ENCODE data around the gene ERMARD. TPM values are rescaled to one million over a fixed set of nuclear protein-coding genes. Genes with fewer than 3 reads are reported as not detected.

Gene ERMARD
- total RNA-seq, 2 experiments from 2014 or later = 28.7 to 33.0 TPM

DNA sequence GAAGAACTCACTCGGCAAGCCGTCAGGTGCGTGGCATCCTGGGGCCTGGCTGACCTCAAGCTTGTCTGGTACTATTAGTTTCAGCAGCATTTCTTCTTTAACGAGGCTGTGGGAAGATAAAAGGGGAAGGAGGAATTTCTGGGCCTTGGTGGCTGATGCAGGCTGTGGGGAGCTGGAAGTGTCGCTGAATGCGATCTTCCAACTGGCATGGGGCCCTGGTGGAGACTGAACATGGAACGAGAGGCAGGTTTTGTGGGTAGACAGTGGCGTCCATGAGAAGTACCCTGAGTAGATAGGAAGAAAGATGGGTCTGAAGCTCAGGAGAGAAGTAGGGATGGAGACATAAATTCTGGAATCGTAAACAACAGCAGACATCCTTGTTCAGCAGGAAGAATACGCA, 23.9 kb downstream of the ERMARD start:
- Mint-ChIP-seq H3K27ac (peak overlapping the region; percentile 22), H3K4me3 (no peak overlapping the region), H3K36me3 (ENCODE audit: low read depth) (peaks cover 30% of the 10 kb centered on the region), H3K27me3 (ENCODE audit: low read depth) (no peaks in the 10 kb centered on the region), H3K9me3 (ENCODE audit: insufficient read depth) (no peaks in the 10 kb centered on the region), H3K4me1 (ENCODE audit: low read depth) (peaks cover 3% of the 10 kb centered on the region)
- POLR2A ChIA-PET = no interaction called here
- CTCF ChIA-PET = interaction anchor here (1.4 to 1.9 kb wide), 2 partner anchors 15 to 56 kb away, joined by 3 to 6 read pairs; no protein-coding TSS in a partner anchor
- no peak for ATAC-seq
- no peak for DNase-seq

- DNase-seq = peak; percentile 17
- ATAC-seq = no peak
- Mint-ChIP-seq H3K27me3 (ENCODE audit: low read depth) (no peaks in the 10 kb centered on the region), H3K4me3 (no peak overlapping the region), H3K36me3 (ENCODE audit: low read depth) (peaks cover 39% of the 10 kb centered on the region), H3K4me1 (ENCODE audit: low read depth) (peaks cover 3% of the 10 kb centered on the region), H3K27ac (no peak overlapping the region), H3K9me3 (ENCODE audit: insufficient read depth) (no peaks in the 10 kb centered on the region)
- POLR2A ChIA-PET = no interaction called here
- CTCF ChIA-PET = interaction anchor here (1.4 kb wide), 1 partner anchor 55 kb away, joined by 3 read pairs; no protein-coding TSS in a partner anchor
Observed at GRCh38 chr6:169776379-169776778, 25.0 kb downstream of the ERMARD start.

DNA sequence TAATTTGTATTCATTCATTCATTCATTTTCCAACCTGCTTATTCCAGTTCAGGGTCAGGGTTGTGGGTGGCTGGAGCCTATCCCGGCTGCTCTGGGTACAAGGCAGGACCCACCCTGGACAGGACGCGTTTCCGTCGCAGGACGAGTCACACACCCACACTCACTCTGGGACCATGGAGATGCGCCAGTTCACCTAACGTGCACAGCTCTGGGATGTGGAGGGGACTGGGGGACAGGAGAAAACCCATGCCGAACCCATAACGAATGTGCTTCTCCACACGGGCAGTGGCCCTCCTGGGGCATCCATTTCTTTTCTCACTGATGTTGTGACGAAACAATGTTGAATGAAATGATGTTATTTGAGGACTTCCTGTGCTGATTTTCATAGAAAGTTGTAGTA, 26.5 kb downstream of the ERMARD start:
- Mint-ChIP-seq H3K4me1 (ENCODE audit: low read depth) (peaks cover 3% of the 10 kb centered on the region), H3K27me3 (ENCODE audit: low read depth) (no peaks in the 10 kb centered on the region), H3K9me3 (ENCODE audit: insufficient read depth) (no peaks in the 10 kb centered on the region), H3K4me3 (no peak overlapping the region), H3K27ac (no peak overlapping the region), H3K36me3 (ENCODE audit: low read depth) (peaks cover 36% of the 10 kb centered on the region)
- DNase-seq = peak; percentile 16
- POLR2A ChIA-PET = no interaction called here
- ATAC-seq = no peak
- CTCF ChIA-PET = no interaction called here

DNA sequence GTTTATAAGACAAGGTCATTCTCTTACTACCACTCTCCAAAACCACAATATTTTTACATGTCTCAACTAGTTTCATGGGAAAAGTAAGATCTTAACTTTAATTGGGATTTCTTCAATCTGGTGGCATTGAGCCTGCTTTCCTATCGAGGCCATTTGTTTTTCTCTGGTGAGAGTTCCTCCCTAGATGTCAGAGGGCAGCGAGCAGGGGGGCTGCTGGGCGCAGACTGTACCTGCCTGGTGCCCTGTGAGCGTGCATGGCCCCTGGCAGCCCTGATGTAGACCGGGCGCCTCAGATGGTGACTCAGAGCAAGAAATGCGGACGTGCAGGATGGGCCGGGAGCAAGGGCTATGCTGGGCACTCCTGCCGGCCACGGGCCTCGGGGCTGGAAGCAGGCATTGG, 27.2 kb downstream of the ERMARD start:
- no peaks in the 10 kb centered on the region for H3K9me3 Mint-ChIP-seq (ENCODE audit: insufficient read depth)
- ATAC-seq = no peak
- DNase-seq = peak; percentile 7
- ChIA-PET POLR2A (no interaction called here), CTCF (no interaction called here)
- H3K4me1 Mint-ChIP-seq (ENCODE audit: low read depth) = peaks cover 3% of the 10 kb centered on the region
- no peak overlapping the region for H3K27ac Mint-ChIP-seq
- no peak overlapping the region for H3K4me3 Mint-ChIP-seq
- peaks cover 41% of the 10 kb centered on the region for H3K36me3 Mint-ChIP-seq (ENCODE audit: low read depth)
- H3K27me3 Mint-ChIP-seq (ENCODE audit: low read depth) = no peaks in the 10 kb centered on the region

DNA sequence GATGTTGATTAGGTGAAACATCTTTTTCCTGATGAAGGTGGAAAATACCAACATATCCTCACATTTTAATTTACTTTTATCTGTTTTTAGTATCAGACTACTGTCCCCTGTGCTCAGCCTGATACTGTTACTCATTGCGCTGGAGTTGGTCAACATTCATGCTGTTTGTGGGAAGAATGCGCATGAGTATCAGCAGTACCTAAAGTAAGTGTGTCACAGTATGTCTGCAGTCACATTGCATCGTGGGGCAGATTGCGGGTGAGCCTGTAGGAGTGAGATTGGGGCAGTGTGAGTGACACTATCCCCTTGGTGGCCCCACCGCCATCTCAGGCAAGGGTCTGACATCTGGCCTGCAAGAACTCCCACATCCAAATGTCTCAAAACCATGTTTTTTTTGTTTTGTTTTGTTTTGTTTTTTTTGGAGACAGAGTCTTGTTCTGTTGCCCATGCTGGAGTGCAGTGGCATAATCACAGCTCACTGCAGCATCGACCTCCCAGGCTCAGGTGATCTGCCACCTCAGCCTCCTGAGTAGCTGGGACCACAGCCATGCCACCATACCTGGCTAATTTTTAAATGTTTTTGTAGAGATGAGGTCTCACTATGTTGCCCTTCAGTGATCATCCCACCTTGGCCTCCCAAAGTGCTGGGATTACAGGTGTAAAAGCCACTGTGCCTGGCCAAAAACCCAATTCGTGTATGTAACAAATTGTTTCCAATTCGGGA, 27.8 kb downstream of the ERMARD start:
- Mint-ChIP-seq H3K27ac (no peak overlapping the region), H3K4me1 (ENCODE audit: low read depth) (no peaks in the 10 kb centered on the region), H3K36me3 (ENCODE audit: low read depth) (peaks cover 42% of the 10 kb centered on the region), H3K4me3 (no peak overlapping the region), H3K9me3 (ENCODE audit: insufficient read depth) (no peaks in the 10 kb centered on the region), H3K27me3 (ENCODE audit: low read depth) (no peaks in the 10 kb centered on the region)
- ATAC-seq = no peak
- peak; percentile 12 for DNase-seq
- ChIA-PET CTCF (interaction anchor here (1.0 kb wide), 1 partner anchor 26 kb away, joined by 3 read pairs; no protein-coding TSS in a partner anchor), POLR2A (no interaction called here)

DNA sequence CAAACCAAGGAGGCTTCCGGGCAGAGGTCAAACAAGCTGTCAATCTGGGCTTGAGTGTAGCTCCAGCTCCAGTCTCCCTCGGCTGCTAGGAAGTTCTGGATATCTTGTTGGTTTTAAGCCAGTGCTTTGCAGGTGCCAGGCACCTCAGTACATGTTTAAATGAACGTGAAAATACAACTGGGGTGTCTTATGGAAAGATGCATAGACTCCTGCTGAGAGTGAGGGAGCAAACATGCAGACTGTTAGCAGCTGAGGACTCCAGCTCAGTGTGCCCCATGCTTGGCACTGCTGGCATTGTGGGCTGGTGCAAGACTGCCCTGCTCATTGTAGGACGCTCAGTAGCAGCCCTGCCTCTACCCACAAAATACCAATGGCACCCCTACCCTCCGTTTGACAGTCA, 28.5 kb downstream of the ERMARD start:
- no peaks in the 10 kb centered on the region for H3K27me3 Mint-ChIP-seq (ENCODE audit: low read depth)
- CTCF ChIA-PET = interaction anchor here (1.0 to 2.1 kb wide), 2 partner anchors 10 to 26 kb away, joined by 3 to 11 read pairs; no protein-coding TSS in a partner anchor

DNA sequence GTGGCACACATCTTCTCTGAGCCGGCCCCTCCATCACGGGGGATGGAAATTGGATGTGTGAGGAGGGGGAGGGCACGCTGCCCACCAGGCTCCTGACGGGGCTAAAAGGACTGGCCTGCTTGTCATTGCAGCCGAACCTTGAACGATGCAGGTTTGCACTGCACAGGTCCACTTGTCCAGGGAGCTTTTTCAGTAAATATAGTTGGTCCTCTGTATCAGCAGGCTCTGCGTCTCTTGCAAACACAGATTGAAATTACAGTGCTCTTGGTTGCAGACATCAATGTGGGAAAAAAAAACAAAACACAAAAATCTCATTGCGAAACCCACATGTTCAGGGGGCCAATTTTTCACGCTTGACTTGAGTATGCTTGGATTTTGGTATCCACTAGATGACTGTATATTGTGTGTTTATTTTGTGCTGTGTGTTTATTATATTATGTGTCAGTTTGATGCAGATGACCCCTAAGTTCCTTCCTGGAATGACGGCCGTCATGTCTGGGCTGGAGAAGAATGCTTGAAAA, 29.2 kb downstream of the ERMARD start:
- no peaks in the 10 kb centered on the region for H3K27me3 Mint-ChIP-seq (ENCODE audit: low read depth)
- no peak for DNase-seq
- ATAC-seq = no peak
- CTCF ChIA-PET = interaction anchor here (1.0 to 2.1 kb wide), 2 partner anchors 9 to 25 kb away, joined by 3 to 11 read pairs; no protein-coding TSS in a partner anchor
- H3K4me3 Mint-ChIP-seq = no peak overlapping the region
- H3K36me3 Mint-ChIP-seq (ENCODE audit: low read depth) = peaks cover 38% of the 10 kb centered on the region
- POLR2A ChIA-PET = no interaction called here
- no peaks in the 10 kb centered on the region for H3K4me1 Mint-ChIP-seq (ENCODE audit: low read depth)
- no peak overlapping the region for H3K27ac Mint-ChIP-seq
- no peaks in the 10 kb centered on the region for H3K9me3 Mint-ChIP-seq (ENCODE audit: insufficient read depth)

More for the DNA sequence above, 28.5 kb downstream of the ERMARD start:
- DNase-seq (no peak), ATAC-seq (no peak)
- no peak overlapping the region for H3K4me3 Mint-ChIP-seq
- H3K27ac Mint-ChIP-seq = no peak overlapping the region
- POLR2A ChIA-PET = no interaction called here
- H3K36me3 Mint-ChIP-seq (ENCODE audit: low read depth) = peaks cover 43% of the 10 kb centered on the region
- no peaks in the 10 kb centered on the region for H3K4me1 Mint-ChIP-seq (ENCODE audit: low read depth)
- no peaks in the 10 kb centered on the region for H3K9me3 Mint-ChIP-seq (ENCODE audit: insufficient read depth)

GRCh38 chr6:169782966-169783365, 31.5 kb downstream of the ERMARD start:
- Mint-ChIP-seq H3K27me3 (ENCODE audit: low read depth) (no peaks in the 10 kb centered on the region), H3K4me3 (no peak overlapping the region), H3K27ac (no peak overlapping the region), H3K36me3 (ENCODE audit: low read depth) (peaks cover 30% of the 10 kb centered on the region), H3K4me1 (ENCODE audit: low read depth) (no peaks in the 10 kb centered on the region), H3K9me3 (ENCODE audit: insufficient read depth) (no peaks in the 10 kb centered on the region)
- CTCF ChIA-PET = no interaction called here
- ATAC-seq (no peak), DNase-seq (no peak)
- POLR2A ChIA-PET = interaction anchor here (1.5 kb wide), 1 partner anchor 21 kb away, joined by 4 read pairs; no protein-coding TSS in a partner anchor

DNA sequence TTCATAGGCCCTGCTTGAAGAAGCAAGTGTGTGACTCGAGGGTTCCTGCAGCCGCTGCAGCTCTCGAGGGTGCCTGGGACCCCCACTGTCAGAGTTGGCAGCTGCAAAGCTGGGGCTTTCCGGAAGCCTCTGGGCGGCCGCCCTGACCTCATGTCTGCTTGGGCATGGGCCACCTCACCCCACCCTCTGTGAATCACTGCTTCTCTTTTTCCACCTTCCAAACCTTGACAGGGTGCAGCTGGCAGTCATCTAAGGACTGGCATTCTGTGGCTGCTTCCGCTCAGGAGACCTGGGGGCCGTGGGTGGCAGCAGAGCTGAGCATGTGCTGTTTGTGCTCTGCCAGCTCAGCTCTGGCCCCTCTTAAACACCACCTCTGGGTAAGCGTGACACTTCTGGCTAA, 32.0 kb downstream of the ERMARD start:
- H3K4me1 Mint-ChIP-seq (ENCODE audit: low read depth) = no peaks in the 10 kb centered on the region
- H3K27me3 Mint-ChIP-seq (ENCODE audit: low read depth) = no peaks in the 10 kb centered on the region
- ChIA-PET POLR2A (interaction anchor here (1.5 kb wide), 1 partner anchor 20 kb away, joined by 4 read pairs; no protein-coding TSS in a partner anchor), CTCF (no interaction called here)
- ATAC-seq (no peak), DNase-seq (no peak)
- no peak overlapping the region for H3K4me3 Mint-ChIP-seq
- H3K36me3 Mint-ChIP-seq (ENCODE audit: low read depth) = peaks cover 30% of the 10 kb centered on the region
- no peak overlapping the region for H3K27ac Mint-ChIP-seq
- H3K9me3 Mint-ChIP-seq (ENCODE audit: insufficient read depth) = no peaks in the 10 kb centered on the region

- Mint-ChIP-seq H3K36me3 (ENCODE audit: low read depth) (peaks cover 30% of the 10 kb centered on the region), H3K27ac (no peak overlapping the region), H3K9me3 (ENCODE audit: insufficient read depth) (no peaks in the 10 kb centered on the region), H3K4me1 (ENCODE audit: low read depth) (no peaks in the 10 kb centered on the region), H3K27me3 (ENCODE audit: low read depth) (peaks cover 6% of the 10 kb centered on the region), H3K4me3 (no peak overlapping the region)
- ChIA-PET POLR2A (interaction anchor here (1.5 kb wide), 1 partner anchor 19 kb away, joined by 4 read pairs; no protein-coding TSS in a partner anchor), CTCF (no interaction called here)
- ATAC-seq (no peak), DNase-seq (no peak)
Observed at GRCh38 chr6:169783971-169784820, 32.8 kb downstream of the ERMARD start.

GRCh38 chr6:169784821-169785340, 33.5 kb downstream of the ERMARD start:
- DNase-seq (no peak), ATAC-seq (no peak)
- Mint-ChIP-seq H3K4me3 (no peak overlapping the region), H3K27me3 (ENCODE audit: low read depth) (peaks cover 9% of the 10 kb centered on the region), H3K9me3 (ENCODE audit: insufficient read depth) (no peaks in the 10 kb centered on the region), H3K4me1 (ENCODE audit: low read depth) (peaks cover 3% of the 10 kb centered on the region), H3K27ac (no peak overlapping the region), H3K36me3 (ENCODE audit: low read depth) (peaks cover 29% of the 10 kb centered on the region)
- ChIA-PET POLR2A (no interaction called here), CTCF (no interaction called here)
